GM21737 (cell line): ENCODE results near the gene HPGDS.
"Not testable (repeated sequence)": the region's sequence is repeated elsewhere in the genome, so short reads cannot be mapped to it uniquely, and the experiment has no call there.

Experiments
- ATAC-seq: cut with Tn5 transposase; IDR thresholded peaks from one replicate; pipeline ENCODE4 v1.9.1; 2021; ENCODE audit warnings: mild to moderate bottlenecking, moderate library complexity; ENCODE audit not compliant: unreplicated experiment

Gene HPGDS

GRCh38 chr4:94332983-94333590 is 9.5 kb downstream of the HPGDS start:
- no peak for ATAC-seq

GRCh38 chr4:94329933-94330332 is 12.7 kb downstream of the HPGDS start:
- ATAC-seq, result no peak

DNA sequence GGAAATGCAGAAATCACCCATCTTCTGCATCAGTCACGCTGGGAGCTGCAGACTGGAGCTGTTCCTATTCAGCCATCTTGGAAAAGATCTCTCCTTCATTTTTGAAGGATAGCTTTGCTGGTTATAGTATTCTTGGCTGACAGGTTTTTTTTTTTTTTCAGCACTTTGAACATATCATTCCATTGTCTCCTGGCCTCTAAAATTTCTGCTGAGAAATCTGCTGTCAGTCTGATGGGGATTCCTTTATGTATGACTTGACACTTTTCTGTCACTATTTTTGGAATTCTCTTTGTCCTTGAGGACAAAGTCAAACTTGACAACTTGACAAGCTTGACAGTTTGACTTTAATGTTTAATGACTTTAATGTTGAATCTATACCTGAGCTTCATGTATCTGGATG is 16.8 kb downstream of the HPGDS start:
- no peak for ATAC-seq

DNA sequence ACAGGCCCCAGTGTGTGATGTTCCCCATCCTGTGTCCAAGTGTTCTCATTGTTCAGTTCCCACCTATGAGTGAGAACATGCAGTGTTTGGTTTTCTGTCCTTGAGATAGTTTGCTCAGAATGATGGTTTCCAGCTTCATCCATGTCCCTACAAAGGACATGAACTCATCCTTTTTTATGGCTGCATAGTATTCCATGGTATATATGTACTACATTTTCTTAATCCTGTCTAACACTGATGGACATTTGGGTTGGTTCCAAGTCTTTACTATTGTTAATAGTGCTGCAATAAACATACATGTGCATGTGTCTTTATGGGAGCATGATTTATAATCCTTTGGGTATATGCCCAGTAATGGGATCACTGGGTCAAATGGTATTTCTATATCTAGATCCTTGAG is 22.7 kb downstream of the HPGDS start:
- ATAC-seq, result not testable (repeated sequence)

DNA sequence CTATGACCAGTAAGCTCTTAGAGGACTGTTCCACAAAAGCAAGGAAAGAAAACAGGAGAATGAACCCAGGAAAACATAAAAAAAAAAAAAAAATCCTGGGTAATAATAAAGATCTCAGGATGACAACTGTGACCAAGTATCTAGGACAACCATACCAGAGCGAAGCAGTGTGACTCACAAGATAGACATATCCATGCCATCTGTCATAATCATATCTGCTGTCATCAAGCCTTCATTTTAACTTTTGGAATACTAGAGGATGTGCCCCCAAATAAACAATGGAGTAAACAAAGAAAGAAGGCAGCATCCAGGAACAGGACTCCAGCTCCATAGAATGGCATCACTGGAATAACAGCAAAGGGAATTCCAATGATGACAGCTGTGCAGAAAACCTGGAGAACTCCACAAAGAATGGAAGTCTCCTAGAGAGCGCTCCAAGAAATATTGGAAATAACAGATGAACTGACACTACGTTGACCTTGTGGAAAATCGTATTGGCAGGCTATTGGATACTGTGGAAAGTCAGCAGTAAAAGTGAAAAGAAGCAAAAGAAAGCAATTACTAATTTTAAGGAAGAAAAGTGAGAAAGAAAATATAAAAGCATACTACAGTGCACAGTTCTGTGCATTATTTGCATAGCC is 35.3 kb downstream of the HPGDS start:
- no peak for ATAC-seq

DNA sequence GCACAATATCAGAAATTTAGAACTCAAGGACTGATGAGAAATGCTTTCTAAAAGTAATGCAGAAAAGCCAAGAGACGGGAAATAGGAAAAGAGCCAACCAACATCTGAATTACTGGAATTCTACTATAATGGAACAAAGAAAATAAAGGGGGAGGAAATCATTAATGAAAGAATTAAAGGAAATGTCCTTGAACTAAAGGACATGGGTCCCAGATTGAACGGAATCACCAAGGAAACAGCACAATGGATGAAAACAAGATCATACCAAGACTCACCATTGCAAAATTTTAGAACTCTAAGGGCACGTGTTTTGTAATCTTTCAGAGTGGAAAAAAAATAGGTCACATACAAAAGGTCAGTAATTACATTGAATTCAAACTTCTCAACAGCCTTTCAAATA is 35.9 kb downstream of the HPGDS start:
- no peak for ATAC-seq

GRCh38 chr4:94305466-94306225 is 37.0 kb downstream of the HPGDS start:
- ATAC-seq, result no peak

- ATAC-seq, result no peak
These were observed 38.2 kb downstream of the HPGDS start for GRCh38 chr4:94304365-94304971.

- ATAC-seq, result no peak
These were observed 40.4 kb downstream of the HPGDS start for GRCh38 chr4:94302191-94302590.

DNA sequence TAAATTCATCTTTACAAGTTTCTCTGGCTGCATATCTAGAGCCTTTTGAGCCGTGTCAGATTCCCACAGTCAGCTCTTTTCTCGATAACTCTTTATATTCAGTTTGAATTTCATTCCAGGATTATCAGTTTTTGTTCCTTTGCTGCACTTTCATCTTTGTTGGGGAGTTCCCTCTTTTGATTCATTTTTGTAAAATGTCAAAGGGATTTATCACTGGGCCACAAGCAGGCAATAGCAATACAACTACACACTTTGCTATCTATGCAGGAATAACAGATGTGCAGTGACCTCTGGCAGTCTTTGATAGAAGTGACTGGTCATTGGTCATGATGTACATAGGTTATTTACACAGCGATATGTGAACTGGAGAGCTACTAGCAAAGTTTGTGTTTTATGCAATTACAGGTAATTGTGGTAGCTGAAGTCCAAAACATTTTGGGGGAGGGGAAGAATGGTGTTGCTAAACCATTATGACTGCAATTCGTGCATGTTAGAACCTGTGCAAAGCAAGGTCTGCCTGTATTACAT is 43.8 kb downstream of the HPGDS start:
- ATAC-seq, result no peak

DNA sequence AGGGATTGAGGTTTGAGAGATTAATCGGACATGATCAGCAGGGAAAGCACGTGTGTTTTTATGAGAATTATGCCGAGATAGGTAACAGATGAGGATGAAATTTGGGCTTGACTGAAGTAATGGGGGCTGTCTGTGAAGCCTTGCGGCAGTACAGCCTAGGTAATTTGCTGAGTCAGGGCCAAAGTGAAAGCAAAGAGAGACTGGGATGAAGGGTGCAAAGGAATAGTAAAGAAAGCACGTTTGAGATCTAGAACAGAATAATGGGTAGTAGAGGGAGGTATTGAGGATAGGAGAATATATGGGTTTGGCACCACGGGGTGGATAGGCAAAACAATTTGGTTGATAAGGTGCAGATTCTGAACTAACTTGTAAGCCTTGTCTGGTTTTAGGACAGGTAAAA is 47.2 kb downstream of the HPGDS start:
- ATAC-seq, result not testable (repeated sequence)

DNA sequence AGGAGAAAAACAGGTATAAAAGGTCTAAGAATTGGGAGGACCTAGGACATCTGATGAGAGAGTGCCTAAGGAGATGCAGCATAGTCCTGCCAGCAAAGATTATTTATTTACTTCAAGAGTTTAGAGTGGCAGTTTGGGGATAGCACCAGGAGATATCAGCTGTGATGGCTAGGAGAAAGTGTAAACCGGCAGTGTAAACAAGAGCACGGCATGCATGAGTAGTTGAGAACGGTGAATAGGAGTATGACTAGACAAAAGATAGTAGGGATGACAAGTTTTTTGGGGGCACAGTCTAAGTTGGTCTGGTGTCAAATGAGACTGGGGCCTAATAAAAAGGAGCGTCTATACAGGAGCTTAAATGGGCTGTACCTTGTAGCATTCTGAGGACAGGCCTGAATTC is 48.7 kb downstream of the HPGDS start:
- ATAC-seq, result not testable (repeated sequence)

- ATAC-seq, result no peak
These were observed 52.4 kb downstream of the HPGDS start for GRCh38 chr4:94290245-94290644.

- no peak for ATAC-seq
These were observed 57.0 kb downstream of the HPGDS start for GRCh38 chr4:94285666-94286065.

DNA sequence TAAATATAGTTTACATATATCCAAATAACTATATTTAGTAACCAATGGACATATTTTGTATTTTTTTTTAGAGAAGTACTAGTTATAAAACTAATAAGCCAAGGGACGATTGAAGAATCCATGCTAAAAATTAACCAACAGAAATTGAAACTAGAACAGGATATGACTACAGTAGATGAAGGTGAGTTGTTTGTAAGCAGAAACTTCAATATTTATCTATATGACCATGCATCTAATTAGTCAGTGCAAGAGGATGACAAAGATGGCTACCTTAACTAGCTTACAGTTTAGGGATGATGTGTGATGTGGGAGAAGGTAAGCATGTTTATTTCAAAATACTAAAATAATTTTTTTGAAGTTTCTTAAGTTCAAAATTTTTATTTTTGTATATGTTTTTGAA is 57.7 kb downstream of the HPGDS start:
- no peak for ATAC-seq

GRCh38 chr4:94278781-94279180 is 63.9 kb downstream of the HPGDS start:
- ATAC-seq, result no peak

GRCh38 chr4:94277534-94277933 is 65.1 kb downstream of the HPGDS start:
- no peak for ATAC-seq

- ATAC-seq, result no peak
These were observed 66.4 kb downstream of the HPGDS start for GRCh38 chr4:94276204-94276603.

DNA sequence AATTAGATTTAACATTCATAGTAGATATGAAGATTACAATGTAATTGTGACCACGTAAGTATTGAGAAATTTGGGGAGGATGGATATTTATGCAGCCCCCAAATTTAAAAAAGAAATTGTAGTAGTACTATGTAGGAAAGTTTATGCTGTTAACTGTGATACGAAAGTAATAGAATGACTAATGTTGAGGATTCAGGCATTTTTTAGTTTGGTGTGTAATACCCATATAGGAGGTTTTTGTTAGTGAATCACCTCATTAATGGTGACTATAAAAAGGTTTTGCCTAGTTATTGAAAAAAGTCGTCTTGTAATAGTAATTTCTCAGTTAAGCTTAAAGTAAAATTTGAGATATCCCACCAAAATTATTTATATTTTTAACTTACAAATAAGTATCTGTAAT is 67.7 kb downstream of the HPGDS start:
- no peak for ATAC-seq

- ATAC-seq, result no peak
These were observed 71.4 kb downstream of the HPGDS start for GRCh38 chr4:94271248-94271647.

DNA sequence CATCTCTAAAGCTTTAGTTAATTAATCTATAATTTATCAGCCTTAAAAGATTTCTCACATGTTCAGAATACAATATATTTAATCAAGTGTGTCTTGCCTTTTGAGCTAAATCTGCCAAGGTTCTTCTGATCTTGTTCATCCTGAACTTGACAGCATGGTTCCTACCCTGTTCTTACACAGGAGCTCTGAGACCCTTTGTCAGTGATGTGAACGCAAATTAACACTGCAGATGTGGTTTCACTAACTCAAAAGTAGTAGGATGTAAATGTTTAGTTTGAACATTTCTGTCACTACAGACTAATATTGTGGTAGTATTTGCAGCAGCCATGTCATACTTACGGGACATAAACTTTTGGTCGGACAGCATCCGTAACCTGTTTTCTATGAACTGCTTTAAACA is 75.6 kb downstream of the HPGDS start:
- no peak for ATAC-seq
